Liver (tissue), 9 donors: Measurements from ENCODE around the gene HIRIP3. TPM values are rescaled to one million over a fixed set of nuclear protein-coding genes. Genes with fewer than 3 reads are reported as not detected.
A peak's percentile ranks its signal among the peaks of the same experiment; 100 is the strongest.

Source experiments
- DNase-seq: peaks from one replicate; pipeline ENCODE4 v3.0.0-alpha.2; 2017; ENCODE audit warnings: low spot score
- H3K27ac ChIP-seq, 2 donors: one replicate each; pipeline ENCODE4 v1.7.0; 2013; ENCODE audit warnings: inconsistent platforms in 2 of 2, low read length in 2 of 2, control low read depth in 1 of 2, low read depth in 1 of 2, mild to moderate bottlenecking in 1 of 2
- H3K27me3 ChIP-seq, 4 donors: one replicate each; pipeline versions ENCODE4 v1.6.1 to v1.7.0; 2013; ENCODE audit warnings: low read length in 3 of 4, inconsistent platforms in 1 of 4, mild to moderate bottlenecking in 1 of 4, moderate library complexity in 1 of 4; ENCODE audit not compliant: control insufficient read depth in 4 of 4, insufficient read depth in 4 of 4
- H3K36me3 ChIP-seq, 4 donors: one replicate each; pipeline versions ENCODE4 v1.6.1 to v1.7.0; 2013; ENCODE audit warnings: low read length in 3 of 4, mild to moderate bottlenecking in 3 of 4, low read depth in 1 of 4, moderate library complexity in 1 of 4; ENCODE audit not compliant: control insufficient read depth in 4 of 4, insufficient read depth in 3 of 4
- H3K4me1 ChIP-seq, 4 donors: one replicate each; pipeline versions ENCODE4 v1.6.1 to v1.7.0; 2013; ENCODE audit warnings: low read length in 3 of 4, mild to moderate bottlenecking in 3 of 4, moderate library complexity in 1 of 4; ENCODE audit not compliant: control insufficient read depth in 4 of 4, insufficient read depth in 4 of 4
- H3K4me3 ChIP-seq, 3 donors: one replicate each; pipeline versions ENCODE4 v1.6.1 to v1.7.0; 2013; ENCODE audit warnings: low read length in 3 of 3, control low read depth in 1 of 3, low read depth in 1 of 3, mild to moderate bottlenecking in 1 of 3
- H3K9ac ChIP-seq, 2 donors: one replicate each; pipeline ENCODE4 v1.7.0; 2013; ENCODE audit warnings: low read length in 2 of 2, mild to moderate bottlenecking in 2 of 2, moderate library complexity in 2 of 2, control low read depth in 1 of 2, low read depth in 1 of 2
- H3K9me3 ChIP-seq, 4 donors: one replicate each; pipeline versions ENCODE4 v1.6.1 to v1.7.0; 2013; ENCODE audit warnings: low read length in 3 of 4; ENCODE audit not compliant: control insufficient read depth in 4 of 4
- ATF3 ChIP-seq: IDR thresholded peaks from 2 replicates; pipeline ENCODE4 v1.6.1; 2016; ENCODE audit warnings: antibody characterized with exemption
- CTCF ChIP-seq: fragments of 150-350 bp; IDR thresholded peaks from 2 replicates; pipeline ENCODE4 v1.5.1; 2017; ENCODE audit warnings: improper control_type of control experiment, low read depth, low read length; ENCODE audit not compliant: missing input control
- EGR1 ChIP-seq, 2 donors: IDR thresholded peaks; 2 replicates each; pipeline ENCODE4 v1.6.1; 2016 to 2018; ENCODE audit warnings: antibody characterized with exemption in 2 of 2, low read depth in 2 of 2
- FOXA1 ChIP-seq: IDR thresholded peaks from 2 replicates; pipeline ENCODE4 v1.6.1; 2016; ENCODE audit warnings: antibody characterized with exemption
- FOXA2 ChIP-seq: IDR thresholded peaks from 2 replicates; pipeline ENCODE4 v1.6.1; 2016; ENCODE audit warnings: antibody characterized with exemption
- GABPA ChIP-seq, 2 donors: IDR thresholded peaks in 1 of 2; conservative IDR thresholded peaks in 1 of 2; 2 replicates each; pipeline ENCODE4 v1.6.1; 2016; ENCODE audit warnings: antibody characterized with exemption in 2 of 2, mild to moderate bottlenecking in 1 of 2, moderate library complexity in 1 of 2
- HNF4A ChIP-seq, 2 donors: conservative IDR thresholded peaks; 2 replicates each; pipeline ENCODE4 v1.6.1; 2016; ENCODE audit warnings: antibody characterized with exemption in 2 of 2, mild to moderate bottlenecking in 2 of 2
- HNF4G ChIP-seq: IDR thresholded peaks from 2 replicates; pipeline ENCODE4 v1.6.1; 2016; ENCODE audit warnings: antibody characterized with exemption
- JUND ChIP-seq, 2 donors: IDR thresholded peaks; 2 replicates each; pipeline ENCODE4 v1.6.1; 2016; ENCODE audit warnings: antibody characterized with exemption in 2 of 2
- MAX ChIP-seq: IDR thresholded peaks from 2 replicates; pipeline ENCODE4 v1.6.1; 2016; ENCODE audit warnings: antibody characterized with exemption
- NR2F2 ChIP-seq: IDR thresholded peaks from 2 replicates; pipeline ENCODE4 v1.6.1; 2016; ENCODE audit warnings: antibody characterized with exemption
- RXRA ChIP-seq, 2 donors: IDR thresholded peaks; 2 replicates each; pipeline ENCODE4 v1.6.1; 2017 to 2018; ENCODE audit warnings: antibody characterized with exemption in 2 of 2, mild to moderate bottlenecking in 1 of 2
- SP1 ChIP-seq: IDR thresholded peaks from 2 replicates; pipeline ENCODE4 v1.6.1; 2018; ENCODE audit warnings: antibody characterized with exemption, mild to moderate bottlenecking
- TAF1 ChIP-seq: conservative IDR thresholded peaks from 2 replicates; pipeline ENCODE4 v1.6.1; 2016; ENCODE audit warnings: antibody characterized with exemption, mild to moderate bottlenecking
- YY1 ChIP-seq: IDR thresholded peaks from 2 replicates; pipeline ENCODE4 v1.6.1; 2016; ENCODE audit warnings: antibody characterized with exemption, mild to moderate bottlenecking
- ZBTB33 ChIP-seq: IDR thresholded peaks from 2 replicates; pipeline ENCODE4 v1.6.1; 2016; ENCODE audit warnings: antibody characterized with exemption
- WGBS: extraction: QIAGEN DNeasy Blood & Tissue Kit; methylation state at CpG from one replicate; pipeline ENCODE4 v1.1.7; 2013; 5-methylcytosine and 5-hydroxymethylcytosine counted together
- polyA plus RNA-seq, 2 donors: library from polyadenylated mRNA; stranded (reverse) in 1 of 2; unstranded in 1 of 2; fragments of 200-250 nt in 1 of 2; fragments of >200 nt in 1 of 2; fragmentation: Nextera tagmentation in 1 of 2; extraction: Ambion mirVana in 1 of 2; gene quantifications; one replicate each; pipeline versions ENCODE4 v1.2.1 to v1.2.3, GENCODE V29; 2013 to 2015
- total RNA-seq, 2 donors: library from RNA; depleted of rRNA; stranded (reverse); fragments of >200 nt; gene quantifications; one replicate each; pipeline ENCODE4 v1.2.3, GENCODE V29; 2014
- donor health status: healthy.
- donor health status: healthy.
- donor health status: healthy.
- donor health status: healthy.
- donor health status: healthy.

Gene HIRIP3
- total and polyA plus RNA-seq, 4 donors = 5.7 to 10.5 (median 9.1) TPM

- TF ChIP-seq CTCF = no peak
- TF ChIP-seq SP1 = peak; percentile 57
- TF ChIP-seq ATF3 = no peak
- no peak for TF ChIP-seq JUND (IDR thresholded peaks at IDR 0.05)
- TF ChIP-seq YY1 = peak; percentile 96
- no peak for TF ChIP-seq RXRA (IDR thresholded peaks at IDR 0.05)
- peak in 1 of 2 donors; percentile 80 for TF ChIP-seq GABPA (IDR thresholded peaks at IDR 0.05 in 1 of 2, conservative IDR thresholded peaks at IDR 0.05 in 1 of 2)
- TF ChIP-seq FOXA2 = no peak
- no peak for TF ChIP-seq TAF1
- peak; percentile 62 for TF ChIP-seq MAX
These were observed 21.8 kb downstream of the HIRIP3 start, which contains the start of gene TAOK2 (continued) for GRCh38 chr16:29973384-29974246.

- peak overlapping the region in 1 of 2 donors; percentile 69 for H3K27ac ChIP-seq
- DNase-seq = no peak
- 67% methylated on average over 6 of the region's 6 CpGs for WGBS
- no peak for TF ChIP-seq HNF4G
- TF ChIP-seq TAF1 = no peak
- no peak for TF ChIP-seq GABPA (IDR thresholded peaks at IDR 0.05 in 1 of 2, conservative IDR thresholded peaks at IDR 0.05 in 1 of 2)
- TF ChIP-seq FOXA2 = no peak
- no peak for TF ChIP-seq YY1
- TF ChIP-seq HNF4A (conservative IDR thresholded peaks at IDR 0.05) = no peak
- no peak for TF ChIP-seq MAX
- TF ChIP-seq FOXA1 = no peak
- no peak for TF ChIP-seq SP1
- no peak for TF ChIP-seq RXRA (IDR thresholded peaks at IDR 0.05)
- no peak for TF ChIP-seq EGR1 (IDR thresholded peaks at IDR 0.05; ENCODE audit: low read depth in 2 of 2)
- no peak for TF ChIP-seq ZBTB33
- no peak for TF ChIP-seq JUND (IDR thresholded peaks at IDR 0.05)
- TF ChIP-seq NR2F2 = no peak
- H3K9me3 ChIP-seq = no peaks in the 10 kb centered on the region
- H3K4me3 ChIP-seq = peak overlapping the region in 1 of 3 donors; percentile 2
- peaks cover 6 to 17% (median 13%) of the 10 kb centered on the region in 4 donors for H3K36me3 ChIP-seq
- H3K9ac ChIP-seq = no peak overlapping the region
- no peaks in the 10 kb centered on the region for H3K27me3 ChIP-seq
- H3K4me1 ChIP-seq = peaks cover 3 to 30% (median 24%) of the 10 kb centered on the region in 4 donors
These were observed 22.4 kb downstream of the HIRIP3 start for GRCh38 chr16:29972992-29973383.
